IMR-90 (cell line): ENCODE measurements around the gene TMEM200A. TPM values are rescaled to one million over a fixed set of nuclear protein-coding genes. Genes with fewer than 3 reads are reported as not detected.
A peak's percentile ranks its signal among the peaks of the same experiment; 100 is the strongest.

Experiments used
- ATAC-seq: fragments of 200-7000 bp; cut with Tn5 transposase; 2 replicates; pipeline ENCODE4 v1.9.1; 2020; ENCODE audit warnings: low read depth, mild to moderate bottlenecking, moderate library complexity
- BruUV-seq: library from RNA; stranded (reverse); fragments of 400-500 nt; replicated peaks from 2 replicates; lab custom pipeline; 2021; lab: Mats Ljungman, UMichigan
- CTCF ChIA-PET: fragments of 300-600 bp; formaldehyde crosslinking; extraction: SDS; loops from one replicate; lab custom pipeline; 2021; ENCODE audit warnings: antibody characterized with exemption; lab: Yijun Ruan, JAX
- POLR2A ChIA-PET: fragments of 300-600 bp; sonication (Branson Sonifier 250); formaldehyde crosslinking; loops from one replicate; lab custom pipeline; 2022; ENCODE audit warnings: antibody characterized with exemption; ENCODE audit not compliant: unreplicated experiment; lab: Charles Lee
- DNase-seq: peaks from one replicate; pipeline ENCODE4 v3.0.0; 2013
- H2AFZ ChIP-seq: replicated peaks from 2 replicates; pipeline ENCODE3; 2013; ENCODE audit warnings: low read length, mild to moderate bottlenecking; ENCODE audit not compliant: poor library complexity
- H2AK5ac ChIP-seq: 2 replicates; pipeline ENCODE4 v1.6.1; 2013; ENCODE audit warnings: low read depth, low read length, inconsistent platforms
- H2AK9ac ChIP-seq: replicated peaks from 2 replicates; pipeline ENCODE3; 2013; ENCODE audit warnings: mild to moderate bottlenecking, low read depth, low read length, moderate library complexity; ENCODE audit not compliant: poor library complexity
- H2BK120ac ChIP-seq: 2 replicates; pipeline ENCODE4 v1.6.1; 2013; ENCODE audit warnings: low read depth, low read length, inconsistent platforms
- H2BK15ac ChIP-seq: 3 replicates; pipeline ENCODE4 v1.6.1; 2013; ENCODE audit warnings: low read depth, low read length, inconsistent platforms
- H2BK20ac ChIP-seq: 2 replicates; pipeline ENCODE4 v1.6.1; 2013; ENCODE audit warnings: low read depth, mild to moderate bottlenecking, inconsistent platforms, low read length, moderate library complexity
- H2BK5ac ChIP-seq: 2 replicates; pipeline ENCODE4 v1.6.1; 2013; ENCODE audit warnings: mild to moderate bottlenecking, low read depth, low read length, inconsistent platforms; ENCODE audit not compliant: poor library complexity, severe bottlenecking
- H3K14ac ChIP-seq: replicated peaks from 2 replicates; pipeline ENCODE4 v1.6.1; 2013; ENCODE audit warnings: low read depth, low read length, inconsistent platforms
- H3K18ac ChIP-seq: 2 replicates; pipeline ENCODE4 v1.6.1; 2013; ENCODE audit warnings: low read depth, low read length, control low read depth
- H3K23ac ChIP-seq: 2 replicates; pipeline ENCODE4 v1.6.1; 2013; ENCODE audit warnings: low read depth, low read length, inconsistent platforms
- H3K27ac ChIP-seq: 2 replicates; pipeline ENCODE4 v1.5.1; 2013; ENCODE audit warnings: mild to moderate bottlenecking, control low read depth, low read length; ENCODE audit not compliant: insufficient read depth
- H3K27me3 ChIP-seq: 2 replicates; pipeline ENCODE4 v1.6.1; 2013; ENCODE audit warnings: low read length; ENCODE audit not compliant: control insufficient read depth, insufficient read depth
- H3K36me3 ChIP-seq: 2 replicates; pipeline ENCODE4 v1.6.1; 2013; ENCODE audit warnings: low read length, mixed read lengths; ENCODE audit not compliant: control insufficient read depth, insufficient read depth
- H3K4ac ChIP-seq: 2 replicates; pipeline ENCODE4 v1.6.1; 2013; ENCODE audit warnings: low read depth, low read length, inconsistent platforms
- H3K4me1 ChIP-seq: 2 replicates; pipeline ENCODE4 v1.6.1; 2013; ENCODE audit warnings: low read length, mixed read lengths; ENCODE audit not compliant: control insufficient read depth, insufficient read depth
- H3K4me2 ChIP-seq: 2 replicates; pipeline ENCODE4 v1.6.1; 2013; ENCODE audit warnings: low read depth, mild to moderate bottlenecking, control low read depth, low read length, moderate library complexity
- H3K4me3 ChIP-seq: 2 replicates; pipeline ENCODE4 v1.5.1; 2013; ENCODE audit warnings: low read depth, mild to moderate bottlenecking, control low read depth, low read length, moderate library complexity; ENCODE audit not compliant: insufficient read depth
- H3K56ac ChIP-seq: 2 replicates; pipeline ENCODE4 v1.6.1; 2013; ENCODE audit warnings: low read length, inconsistent platforms; ENCODE audit not compliant: insufficient read depth; ENCODE audit errors: extremely low read depth
- H3K79me1 ChIP-seq, 2 experiments: 2 replicates each; pipeline ENCODE4 v1.6.1; 2013; ENCODE audit warnings: low read length in 2 of 2, inconsistent platforms in 1 of 2, low read depth in 1 of 2
- H3K9ac ChIP-seq: 2 replicates; pipeline ENCODE4 v1.6.1; 2013; ENCODE audit warnings: low read depth, low read length, control low read depth
- H3K9me1 ChIP-seq: 2 replicates; pipeline ENCODE4 v1.6.1; 2013; ENCODE audit warnings: low read length, inconsistent platforms; ENCODE audit not compliant: insufficient read depth
- H3K9me3 ChIP-seq: 2 replicates; pipeline ENCODE4 v1.6.1; 2013; ENCODE audit warnings: low read length; ENCODE audit not compliant: control insufficient read depth, insufficient read depth
- H4K20me1 ChIP-seq: 2 replicates; pipeline ENCODE4 v1.6.1; 2013; ENCODE audit warnings: low read length, inconsistent platforms; ENCODE audit not compliant: insufficient read depth
- H4K5ac ChIP-seq: 2 replicates; pipeline ENCODE4 v1.6.1; 2013; ENCODE audit warnings: mild to moderate bottlenecking, low read depth, low read length, control low read depth
- H4K8ac ChIP-seq, 2 experiments: 2 replicates each; pipeline ENCODE4 v1.6.1; 2013; ENCODE audit warnings: low read depth in 2 of 2, low read length in 2 of 2, control low read depth in 1 of 2, inconsistent platforms in 1 of 2
- H4K91ac ChIP-seq: 2 replicates; pipeline ENCODE4 v1.6.1; 2013; ENCODE audit warnings: low read depth, low read length, inconsistent platforms; ENCODE audit not compliant: insufficient read depth
- CEBPB ChIP-seq: IDR thresholded peaks from 2 replicates; pipeline ENCODE4 v1.6.1; 2012; ENCODE audit warnings: low read depth, low read length, improper control_type of control experiment
- ELK1 ChIP-seq: fragments of 150-350 bp; IDR thresholded peaks from 2 replicates; pipeline ENCODE4 v1.6.1; 2016; ENCODE audit warnings: low read depth, mild to moderate bottlenecking, low read length, moderate library complexity, borderline replicate concordance
- FOS ChIP-seq: fragments of 150-350 bp; IDR thresholded peaks from 2 replicates; pipeline ENCODE4 v1.6.1; 2016; ENCODE audit warnings: low read depth, low read length
- MXI1 ChIP-seq: IDR thresholded peaks from 2 replicates; pipeline ENCODE4 v1.6.1; 2012; ENCODE audit warnings: low read depth, mild to moderate bottlenecking, low read length, moderate library complexity, borderline replicate concordance
- RCOR1 ChIP-seq: IDR thresholded peaks from 2 replicates; pipeline ENCODE4 v1.6.1; 2012; ENCODE audit warnings: mild to moderate bottlenecking, low read length, improper control_type of control experiment; ENCODE audit not compliant: insufficient replicate concordance
- USF2 ChIP-seq: fragments of 150-350 bp; IDR thresholded peaks from 2 replicates; pipeline ENCODE4 v1.6.1; 2017; ENCODE audit warnings: mild to moderate bottlenecking, antibody characterized with exemption, low read length, low read depth
- WGBS, 2 experiments: methylation state at CpG; one replicate each; pipeline versions ENCODE4 v1.1.5 to v1.1.7; 2013; ENCODE audit warnings: missing lambda C conversion rate in 2 of 2; ENCODE audit not compliant: insufficient read length in 1 of 2; ENCODE audit errors: extremely low coverage in 2 of 2; 5-methylcytosine and 5-hydroxymethylcytosine counted together
- dilution Hi-C: fragments of 300-500 bp; cut with HindIII; formaldehyde crosslinking; loops from one replicate; pipeline ENCODE4 v1.14.3; 2018; ENCODE audit warnings: low sequenced_read_pairs; ENCODE audit not compliant: unreplicated experiment
- in situ Hi-C: fragments of 300-500 bp; cut with MboI; formaldehyde crosslinking; loops from 3 replicates; pipeline ENCODE4 v1.14.3; 2019; ENCODE audit warnings: low sequenced_read_pairs, inconsistent platforms, mixed read lengths
- intact Hi-C: fragments of 100-400 bp; cut with micrococcal nuclease; formaldehyde crosslinking; loops from 2 replicates; pipeline ENCODE4 v1.10.0; 2022
- polyA plus RNA-seq, 3 experiments: library from polyadenylated mRNA; depleted of rRNA; stranded (reverse); fragments of >200 nt; gene quantifications; 2 replicates each; pipeline ENCODE4 v1.2.3, GENCODE V29; 2012; ENCODE audit warnings: low replicate concordance in 1 of 3
- total RNA-seq: library from RNA; depleted of rRNA; stranded (reverse); fragments of >200 nt; gene quantifications from 2 replicates; pipeline ENCODE4 v1.2.3, GENCODE V29; 2012

Gene TMEM200A
- total and polyA plus RNA-seq, 2 of the 4 experiments (the other 2 are of a cell fraction): 22.8 to 37.1 TPM

DNA sequence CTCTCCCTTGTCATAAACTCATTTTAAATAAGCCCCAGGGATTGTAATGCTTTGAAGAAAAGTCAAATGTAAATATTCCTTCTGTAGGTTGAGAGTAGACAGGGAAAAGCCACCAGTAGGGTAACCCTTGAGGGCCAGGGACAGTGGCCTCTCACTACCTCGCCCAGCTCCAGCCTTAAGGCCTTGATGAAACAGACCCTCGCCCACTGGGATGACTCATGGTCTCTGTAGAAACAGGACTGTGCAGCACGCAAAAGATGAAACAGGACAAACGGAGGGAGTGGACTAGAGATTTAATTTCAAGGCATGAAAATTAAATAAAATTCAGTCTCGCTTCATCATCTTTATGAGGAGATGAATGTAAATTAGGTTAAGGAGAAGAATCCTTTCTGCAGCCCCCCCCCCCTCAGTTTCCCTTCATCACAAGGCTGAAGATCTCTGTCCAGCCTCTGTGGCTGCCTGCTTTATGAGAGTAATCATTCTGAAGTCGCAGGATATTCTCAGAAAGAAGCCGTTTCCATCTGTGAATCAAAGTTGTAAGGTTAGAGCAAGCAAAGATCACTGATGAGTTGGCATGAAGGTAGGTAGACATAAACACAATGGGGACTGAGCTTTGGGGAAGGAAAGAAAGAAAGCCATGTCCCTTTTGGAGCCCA, 60.4 kb downstream of the TMEM200A start:
- Histone ChIP-seq H2AK5ac (no peak overlapping the region), H4K91ac (no peak overlapping the region), H2BK20ac (no peak overlapping the region), H4K20me1 (no peaks in the 10 kb centered on the region), H3K56ac (no peak overlapping the region), H3K27ac (no peak overlapping the region), H2AFZ (peak overlapping the region; percentile 24), H3K79me1 (peaks cover 14 to 20% of the 10 kb centered on the region in 2 experiments; a peak in 3 of 4 replicates), H4K8ac (peak overlapping the region in 1 of 2 experiments; percentile 36; a peak in 1 of 4 replicates), H2BK15ac (no peak overlapping the region), H3K4me2 (peak overlapping the region; percentile 57; the same call in 1 of the 2 replicates), H3K9ac (no peak overlapping the region), H2AK9ac (no peak overlapping the region), H3K4me3 (no peak overlapping the region), H3K36me3 (no peaks in the 10 kb centered on the region), H4K5ac (no peak overlapping the region), H3K4ac (0 out of 2 replicates have a peak overlapping the region, but pooled peaks have one; percentile 17), H3K18ac (no peak overlapping the region; the same call in 1 of the 2 replicates), H2BK5ac (peak overlapping the region; percentile 63), H3K4me1 (peaks cover 7% of the 10 kb centered on the region), H3K14ac (0 out of 2 replicates have a peak overlapping the region, but pooled peaks have one; percentile 40), H3K9me3 (no peaks in the 10 kb centered on the region), H2BK120ac (0 out of 2 replicates have a peak overlapping the region, but pooled peaks have one; percentile 2), H3K27me3 (no peaks in the 10 kb centered on the region), H3K23ac (no peak overlapping the region), H3K9me1 (no peaks in the 10 kb centered on the region)
- intact Hi-C loops: loop anchor here (5.0 kb wide), 1 partner anchor 104 kb away; no protein-coding TSS in a partner anchor
- 100% methylated on average over 1 of the region's 7 CpGs; no CpG with 5 or more reads in 1 of the 2 experiments for WGBS, 2 experiments
- TF ChIP-seq CEBPB (0 out of 2 replicates have a peak, but pooled peaks have one; percentile 27), MXI1 (no peak), USF2 (no peak), ELK1 (no peak), RCOR1 (no peak), FOS (peak; percentile 58)
- BruUV-seq: no TSS peak
- DNase-seq: peak; percentile 67
- peak; percentile 27 for ATAC-seq
- CTCF ChIA-PET: no interaction called here
- dilution Hi-C loops: no loop called here
- POLR2A ChIA-PET: no interaction called here
- in situ Hi-C loops: no loop called here
